Sigmoid colon (tissue), 4 donors: ENCODE results near the gene SULT1A1.

Source experiments
- CTCF ChIP-seq, 4 experiments: fragments of 450-650 bp in 3 of 4; fragments of 200-600 bp in 1 of 4; IDR thresholded peaks; one replicate each; pipeline ENCODE4 v1.5.1; 2016 to 2019; ENCODE audit warnings: antibody characterized with exemption in 4 of 4, mild to moderate bottlenecking in 3 of 4, moderate library complexity in 2 of 4
- EP300 ChIP-seq, 4 donors: sonication (generic); formaldehyde crosslinking; IDR thresholded peaks; one replicate each; pipeline ENCODE4 v1.6.1; 2017; ENCODE audit warnings: antibody characterized with exemption in 4 of 4

- TF ChIP-seq CTCF (IDR thresholded peaks at IDR 0.05) = no peak
- no peak for TF ChIP-seq EP300 (IDR thresholded peaks at IDR 0.05)
Measured at GRCh38 chr16:28607116-28607623, 2.7 kb downstream of the SULT1A1 start.
